MCF 10A (cell line): ENCODE data around the gene SRRM3. TPM values are rescaled to one million over a fixed set of nuclear protein-coding genes. Genes with fewer than 3 reads are reported as not detected.
"Not testable (repeated sequence)": the region's sequence is repeated elsewhere in the genome, so short reads cannot be mapped to it uniquely, and the experiment has no call there.

Source experiments
- BruUV-seq: library from RNA; stranded (reverse); fragments of 400-500 nt; replicated peaks from 2 replicates; lab custom pipeline; 2021; lab: Mats Ljungman, UMichigan
- CTCF ChIA-PET: fragments of 300-600 bp; sonication (Branson Sonifier 250); formaldehyde crosslinking; extraction: SDS; loops from one replicate; lab custom pipeline; 2021; ENCODE audit warnings: antibody characterized with exemption, inconsistent platforms; lab: Yijun Ruan, JAX
- POLR2A ChIA-PET: fragments of 300-600, 350-650 bp; sonication (Branson Sonifier 250); formaldehyde crosslinking; extraction: SDS; loops from one replicate; lab custom pipeline; 2020; ENCODE audit warnings: antibody characterized with exemption, inconsistent platforms; lab: Yijun Ruan, JAX
- DNase-seq: peaks from one replicate; pipeline ENCODE4 v3.0.0-alpha.2; 2018; ENCODE audit not compliant: unreplicated experiment
- H3K27ac Mint-ChIP-seq: one replicate; pipeline ENCODE4 v1.8.0; 2022; ENCODE audit warnings: mild to moderate bottlenecking, low read depth, mixed read lengths; ENCODE audit not compliant: unreplicated experiment
- H3K27me3 Mint-ChIP-seq: one replicate; pipeline ENCODE4 v1.8.0; 2022; ENCODE audit warnings: mixed read lengths; ENCODE audit not compliant: insufficient read depth, unreplicated experiment
- H3K36me3 Mint-ChIP-seq: one replicate; pipeline ENCODE4 v1.8.0; 2022; ENCODE audit warnings: mild to moderate bottlenecking, moderate library complexity, mixed read lengths; ENCODE audit not compliant: insufficient read depth, unreplicated experiment
- H3K4me1 Mint-ChIP-seq: one replicate; pipeline ENCODE4 v1.8.0; 2022; ENCODE audit warnings: mixed read lengths; ENCODE audit not compliant: insufficient read depth, unreplicated experiment
- H3K4me3 Mint-ChIP-seq: one replicate; pipeline ENCODE4 v1.8.0; 2022; ENCODE audit warnings: mild to moderate bottlenecking, moderate library complexity, mixed read lengths; ENCODE audit not compliant: unreplicated experiment
- H3K9me3 Mint-ChIP-seq: one replicate; pipeline ENCODE4 v1.8.0; 2022; ENCODE audit warnings: mixed read lengths; ENCODE audit not compliant: unreplicated experiment
- CTCF ChIP-seq: fragments of 200-600 bp; IDR thresholded peaks from one replicate; pipeline ENCODE4 v1.8.0; 2022; ENCODE audit warnings: antibody characterized with exemption, mild to moderate bottlenecking; ENCODE audit not compliant: unreplicated experiment
- intact Hi-C: fragments of 100-400 bp; cut with micrococcal nuclease; formaldehyde crosslinking; loops from 2 replicates; pipeline ENCODE4 v1.14.1; 2022
- total RNA-seq: library from RNA; stranded (reverse); gene quantifications from 2 replicates; pipeline ENCODE4 v1.2.3, GENCODE V29; 2022

Gene SRRM3
- total RNA-seq, 1 experiment from 2014 or later = 0.70 TPM

- Mint-ChIP-seq H3K27me3 (peaks cover 22% of the 10 kb centered on the region), H3K4me1 (no peaks in the 10 kb centered on the region), H3K27ac (no peak overlapping the region), H3K4me3 (no peak overlapping the region), H3K9me3 (no peaks in the 10 kb centered on the region), H3K36me3 (no peaks in the 10 kb centered on the region)
- no TSS peak for BruUV-seq
- POLR2A ChIA-PET = no interaction called here
- no peak for TF ChIP-seq CTCF
- CTCF ChIA-PET = interaction anchor here (0.6 kb wide), 1 partner anchor 41 kb away, joined by 3 read pairs; no protein-coding TSS in a partner anchor
- intact Hi-C loops = loop anchor here (1.0 kb wide), 1 partner anchor 23 kb away; no protein-coding TSS in a partner anchor
- DNase-seq = no peak
Observed at GRCh38 chr7:76223286-76223972, 21.7 kb downstream of the SRRM3 start.

GRCh38 chr7:76224695-76225094, 23.0 kb downstream of the SRRM3 start:
- CTCF ChIA-PET = interaction anchor here (0.6 to 1.6 kb wide), 3 partner anchors 24 to 67 kb away, joined by 3 to 5 read pairs (median 4); no protein-coding TSS in a partner anchor

GRCh38 chr7:76225379-76225778, 23.7 kb downstream of the SRRM3 start:
- ChIA-PET CTCF (interaction anchor here (0.6 to 1.6 kb wide), 3 partner anchors 25 to 66 kb away, joined by 3 to 5 read pairs (median 4); no protein-coding TSS in a partner anchor), POLR2A (no interaction called here)
- H3K27ac Mint-ChIP-seq = no peak overlapping the region
- H3K9me3 Mint-ChIP-seq = no peaks in the 10 kb centered on the region
- H3K4me1 Mint-ChIP-seq = no peaks in the 10 kb centered on the region
- H3K36me3 Mint-ChIP-seq = no peaks in the 10 kb centered on the region
- no TSS peak for BruUV-seq
- peaks cover 37% of the 10 kb centered on the region for H3K27me3 Mint-ChIP-seq
- no peak overlapping the region for H3K4me3 Mint-ChIP-seq
- TF ChIP-seq CTCF = no peak
- DNase-seq = peak; percentile 43
- intact Hi-C loops = no loop called here

More at GRCh38 chr7:76224695-76225094, 23.0 kb downstream of the SRRM3 start:
- intact Hi-C loops = no loop called here
- no peak overlapping the region for H3K27ac Mint-ChIP-seq
- DNase-seq = no peak
- no peak for TF ChIP-seq CTCF
- H3K36me3 Mint-ChIP-seq = no peaks in the 10 kb centered on the region
- POLR2A ChIA-PET = no interaction called here
- H3K9me3 Mint-ChIP-seq = no peaks in the 10 kb centered on the region
- H3K4me3 Mint-ChIP-seq = no peak overlapping the region
- peaks cover 31% of the 10 kb centered on the region for H3K27me3 Mint-ChIP-seq
- H3K4me1 Mint-ChIP-seq = no peaks in the 10 kb centered on the region
- no TSS peak for BruUV-seq

- no peaks in the 10 kb centered on the region for H3K4me1 Mint-ChIP-seq
- intact Hi-C loops = no loop called here
Observed at GRCh38 chr7:76225951-76226350, 24.3 kb downstream of the SRRM3 start.

GRCh38 chr7:76226878-76227423, 25.3 kb downstream of the SRRM3 start:
- H3K27me3 Mint-ChIP-seq = peaks cover 44% of the 10 kb centered on the region
- H3K4me3 Mint-ChIP-seq, H3K27ac Mint-ChIP-seq, H3K4me1 Mint-ChIP-seq, intact Hi-C loops, BruUV-seq, H3K9me3 Mint-ChIP-seq, H3K36me3 Mint-ChIP-seq, DNase-seq: not testable (repeated sequence)
- POLR2A ChIA-PET = interaction anchor here (0.7 kb wide), 1 partner anchor 64 kb away, joined by 3 read pairs; no protein-coding TSS in a partner anchor
- CTCF ChIA-PET = interaction anchor here (0.6 to 3.4 kb wide), 2 partner anchors 85 to 87 kb away, joined by 4 to 13 read pairs; no protein-coding TSS in a partner anchor

More at GRCh38 chr7:76225951-76226350, 24.3 kb downstream of the SRRM3 start:
- CTCF ChIA-PET = interaction anchor here (1.6 to 3.4 kb wide), 2 partner anchors 37 to 88 kb away, joined by 5 to 13 read pairs; no protein-coding TSS in a partner anchor
- Mint-ChIP-seq H3K27me3 (peaks cover 43% of the 10 kb centered on the region), H3K9me3 (no peaks in the 10 kb centered on the region), H3K4me3 (no peak overlapping the region), H3K36me3 (no peaks in the 10 kb centered on the region), H3K27ac (no peak overlapping the region)
- POLR2A ChIA-PET = interaction anchor here (0.6 to 0.7 kb wide), 2 partner anchors 48 to 65 kb away, joined by 3 read pairs; no protein-coding TSS in a partner anchor
- BruUV-seq = no TSS peak
- no peak for TF ChIP-seq CTCF
- no peak for DNase-seq
